MCF 10A (cell line): ENCODE results near the gene DPP3. TPM values are rescaled to one million over a fixed set of nuclear protein-coding genes. Genes with fewer than 3 reads are reported as not detected.

Experiments used
- BruUV-seq: library from RNA; stranded (reverse); fragments of 400-500 nt; replicated peaks from 2 replicates; lab custom pipeline; 2021; lab: Mats Ljungman, UMichigan
- CTCF ChIA-PET: fragments of 300-600 bp; sonication (Branson Sonifier 250); formaldehyde crosslinking; extraction: SDS; loops from one replicate; lab custom pipeline; 2021; ENCODE audit warnings: antibody characterized with exemption, inconsistent platforms; lab: Yijun Ruan, JAX
- POLR2A ChIA-PET: fragments of 300-600, 350-650 bp; sonication (Branson Sonifier 250); formaldehyde crosslinking; extraction: SDS; loops from one replicate; lab custom pipeline; 2020; ENCODE audit warnings: antibody characterized with exemption, inconsistent platforms; lab: Yijun Ruan, JAX
- DNase-seq: peaks from one replicate; pipeline ENCODE4 v3.0.0-alpha.2; 2018; ENCODE audit not compliant: unreplicated experiment
- H3K27ac Mint-ChIP-seq: one replicate; pipeline ENCODE4 v1.8.0; 2022; ENCODE audit warnings: mild to moderate bottlenecking, low read depth, mixed read lengths; ENCODE audit not compliant: unreplicated experiment
- H3K27me3 Mint-ChIP-seq: one replicate; pipeline ENCODE4 v1.8.0; 2022; ENCODE audit warnings: mixed read lengths; ENCODE audit not compliant: insufficient read depth, unreplicated experiment
- H3K36me3 Mint-ChIP-seq: one replicate; pipeline ENCODE4 v1.8.0; 2022; ENCODE audit warnings: mild to moderate bottlenecking, moderate library complexity, mixed read lengths; ENCODE audit not compliant: insufficient read depth, unreplicated experiment
- H3K4me1 Mint-ChIP-seq: one replicate; pipeline ENCODE4 v1.8.0; 2022; ENCODE audit warnings: mixed read lengths; ENCODE audit not compliant: insufficient read depth, unreplicated experiment
- H3K4me3 Mint-ChIP-seq: one replicate; pipeline ENCODE4 v1.8.0; 2022; ENCODE audit warnings: mild to moderate bottlenecking, moderate library complexity, mixed read lengths; ENCODE audit not compliant: unreplicated experiment
- H3K9me3 Mint-ChIP-seq: one replicate; pipeline ENCODE4 v1.8.0; 2022; ENCODE audit warnings: mixed read lengths; ENCODE audit not compliant: unreplicated experiment
- intact Hi-C: fragments of 100-400 bp; cut with micrococcal nuclease; formaldehyde crosslinking; loops from 2 replicates; pipeline ENCODE4 v1.14.1; 2022
- total RNA-seq: library from RNA; stranded (reverse); gene quantifications from 2 replicates; pipeline ENCODE4 v1.2.3, GENCODE V29; 2022
- TF ChIP-seq, protein P1 (sequence below): fragments of 200-600 bp; IDR thresholded peaks from one replicate; pipeline ENCODE4 v1.8.0; 2022; ENCODE audit warnings: antibody characterized with exemption, mild to moderate bottlenecking; ENCODE audit not compliant: unreplicated experiment

The DPP3 gene
- total RNA-seq, 1 experiment from 2014 or later, result 40.9 TPM

DNA sequence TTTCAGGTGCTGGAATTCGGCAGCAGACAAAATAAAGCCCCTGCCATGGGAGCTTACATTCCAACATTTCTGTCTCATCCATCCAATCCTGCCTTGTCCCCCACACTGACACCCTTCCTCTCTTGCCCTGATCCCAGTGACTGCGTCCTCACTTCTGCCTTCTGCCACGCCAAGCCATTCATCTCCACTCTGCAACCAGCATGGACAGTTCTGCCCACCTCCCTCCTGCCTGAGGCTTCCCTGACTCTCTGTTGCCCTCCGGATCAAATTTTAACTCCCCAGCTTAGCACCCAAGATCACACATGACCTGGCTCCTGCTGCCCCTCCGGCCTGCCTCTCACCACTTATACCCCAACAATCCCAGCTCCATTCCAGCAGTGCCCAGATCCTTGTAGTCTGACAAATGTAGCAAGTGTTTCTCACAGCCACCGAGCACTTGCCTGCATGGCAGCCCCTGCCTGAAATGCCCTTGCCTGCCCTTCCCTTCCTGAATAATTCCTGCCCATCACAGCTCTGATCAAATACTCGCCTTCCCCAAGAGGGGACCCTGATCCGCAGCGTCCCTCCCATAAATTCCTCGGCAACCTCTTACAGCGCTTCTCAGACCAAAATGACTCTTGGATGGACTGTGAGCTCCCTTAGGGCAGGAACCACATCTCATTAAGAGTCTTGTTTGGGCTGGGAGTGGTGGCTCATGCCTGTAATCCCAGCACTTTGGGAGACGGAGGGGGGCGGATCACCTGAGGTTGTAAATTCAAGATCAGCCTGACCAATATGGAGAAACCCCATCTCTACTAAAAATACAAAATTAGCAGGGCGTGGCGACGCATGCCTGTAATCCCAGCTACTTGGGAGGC lies 68.8 kb downstream of the DPP3 start:
- DNase-seq, result no peak
- no TSS peak for BruUV-seq
- no peak overlapping the region for H3K4me3 Mint-ChIP-seq
- no peaks in the 10 kb centered on the region for H3K36me3 Mint-ChIP-seq
- no peaks in the 10 kb centered on the region for H3K9me3 Mint-ChIP-seq
- peaks cover 15% of the 10 kb centered on the region for H3K27me3 Mint-ChIP-seq
- no peak overlapping the region for H3K27ac Mint-ChIP-seq
- TF ChIP-seq, protein P1, sequence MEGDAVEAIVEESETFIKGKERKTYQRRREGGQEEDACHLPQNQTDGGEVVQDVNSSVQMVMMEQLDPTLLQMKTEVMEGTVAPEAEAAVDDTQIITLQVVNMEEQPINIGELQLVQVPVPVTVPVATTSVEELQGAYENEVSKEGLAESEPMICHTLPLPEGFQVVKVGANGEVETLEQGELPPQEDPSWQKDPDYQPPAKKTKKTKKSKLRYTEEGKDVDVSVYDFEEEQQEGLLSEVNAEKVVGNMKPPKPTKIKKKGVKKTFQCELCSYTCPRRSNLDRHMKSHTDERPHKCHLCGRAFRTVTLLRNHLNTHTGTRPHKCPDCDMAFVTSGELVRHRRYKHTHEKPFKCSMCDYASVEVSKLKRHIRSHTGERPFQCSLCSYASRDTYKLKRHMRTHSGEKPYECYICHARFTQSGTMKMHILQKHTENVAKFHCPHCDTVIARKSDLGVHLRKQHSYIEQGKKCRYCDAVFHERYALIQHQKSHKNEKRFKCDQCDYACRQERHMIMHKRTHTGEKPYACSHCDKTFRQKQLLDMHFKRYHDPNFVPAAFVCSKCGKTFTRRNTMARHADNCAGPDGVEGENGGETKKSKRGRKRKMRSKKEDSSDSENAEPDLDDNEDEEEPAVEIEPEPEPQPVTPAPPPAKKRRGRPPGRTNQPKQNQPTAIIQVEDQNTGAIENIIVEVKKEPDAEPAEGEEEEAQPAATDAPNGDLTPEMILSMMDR, result no peak
- ChIA-PET CTCF (interaction anchor here (0.8 kb wide), 1 partner anchor 57 kb away, joined by 5 read pairs; no protein-coding TSS in a partner anchor), POLR2A (interaction anchor here (0.6 to 1.2 kb wide), 4 partner anchors 20 to 68 kb away, joined by 3 read pairs; partner anchors contain the start of genes CTSF and RBM14)
- peaks cover 17% of the 10 kb centered on the region for H3K4me1 Mint-ChIP-seq
- intact Hi-C loops, result no loop called here

DNA sequence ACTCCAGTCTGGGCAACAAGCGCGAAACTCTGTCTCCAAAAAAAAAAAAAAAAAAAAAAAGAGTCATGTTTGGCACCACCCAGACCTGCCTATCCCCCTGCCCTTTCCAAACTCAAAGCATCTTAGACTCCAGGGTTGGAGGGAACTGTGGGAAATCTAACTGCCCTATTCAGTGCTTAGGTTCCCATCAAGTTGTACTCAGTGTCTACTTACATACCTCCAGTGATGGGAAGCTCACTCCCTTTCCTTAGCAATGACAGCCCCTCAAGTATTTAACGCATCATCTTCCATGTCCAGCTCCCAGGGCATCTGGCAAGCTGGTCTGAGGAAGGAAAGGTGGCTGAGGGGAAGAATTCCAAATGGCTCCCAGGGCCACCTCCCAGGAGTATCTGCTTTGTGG lies 69.5 kb downstream of the DPP3 start:
- no TSS peak for BruUV-seq
- no peak for DNase-seq
- no peak overlapping the region for H3K27ac Mint-ChIP-seq
- POLR2A ChIA-PET, result interaction anchor here (1.0 to 1.3 kb wide), 4 partner anchors 14 to 67 kb away, joined by 3 to 4 read pairs (median 3); partner anchors contain the start of genes CTSF and RBM14
- H3K4me3 Mint-ChIP-seq, result no peak overlapping the region
- peaks cover 12% of the 10 kb centered on the region for H3K4me1 Mint-ChIP-seq
- H3K36me3 Mint-ChIP-seq, result no peaks in the 10 kb centered on the region
- TF ChIP-seq, protein P1, result no peak
- no peaks in the 10 kb centered on the region for H3K9me3 Mint-ChIP-seq
- peaks cover 15% of the 10 kb centered on the region for H3K27me3 Mint-ChIP-seq
- intact Hi-C loops, result no loop called here
- CTCF ChIA-PET, result interaction anchor here (0.8 kb wide), 1 partner anchor 56 kb away, joined by 5 read pairs; no protein-coding TSS in a partner anchor

DNA sequence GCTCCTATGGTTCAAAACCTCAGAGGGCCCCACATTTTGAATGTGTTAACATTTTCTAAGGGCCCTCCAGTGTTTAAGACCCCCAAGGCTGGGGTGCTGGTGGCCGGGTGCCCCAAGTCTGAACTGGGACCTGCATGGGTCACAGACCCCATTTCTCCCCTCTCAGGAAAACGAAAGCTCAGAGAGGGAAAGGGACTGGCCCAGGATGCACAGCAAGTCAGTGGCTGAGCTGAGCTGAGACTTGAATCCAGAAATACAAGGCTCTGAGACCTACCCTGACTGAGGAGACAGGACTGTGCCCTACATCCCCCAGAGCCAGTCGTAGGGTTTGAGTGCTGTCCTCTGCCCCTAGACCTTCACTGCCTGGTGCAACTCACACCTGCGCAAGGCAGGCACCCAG lies 70.7 kb downstream of the DPP3 start:
- Mint-ChIP-seq H3K27me3 (peaks cover 15% of the 10 kb centered on the region), H3K4me3 (no peak overlapping the region), H3K36me3 (no peaks in the 10 kb centered on the region), H3K4me1 (peaks cover 6% of the 10 kb centered on the region), H3K9me3 (no peaks in the 10 kb centered on the region), H3K27ac (no peak overlapping the region)
- DNase-seq, result no peak
- ChIA-PET CTCF (no interaction called here), POLR2A (interaction anchor here (1.3 kb wide), 1 partner anchor 13 kb away, joined by 3 read pairs; no protein-coding TSS in a partner anchor)
- BruUV-seq, result no TSS peak
- TF ChIP-seq, protein P1, result no peak
- intact Hi-C loops, result no loop called here

DNA sequence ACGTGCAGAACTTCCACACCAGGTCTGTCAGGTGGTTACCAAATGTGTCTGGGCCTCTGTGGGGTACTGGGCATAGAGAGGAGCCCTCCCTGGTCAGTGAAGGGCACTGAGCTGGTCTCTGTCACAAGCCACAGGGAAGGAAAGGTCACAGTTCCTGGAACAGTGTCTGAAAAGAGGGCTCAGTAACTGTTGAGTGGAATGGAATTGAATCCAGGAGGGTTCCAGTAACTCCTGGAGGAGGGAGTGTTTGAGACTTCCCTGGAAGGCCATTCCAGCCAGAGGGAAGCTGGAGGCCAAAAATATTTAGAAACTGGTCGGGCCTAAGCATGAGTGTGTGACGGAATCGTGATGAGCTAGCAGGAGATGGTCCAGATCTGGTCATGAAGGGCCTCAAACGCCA lies 74.4 kb downstream of the DPP3 start:
- TF ChIP-seq, protein P1, result no peak
- POLR2A ChIA-PET, result no interaction called here
- Mint-ChIP-seq H3K36me3 (no peaks in the 10 kb centered on the region), H3K9me3 (no peaks in the 10 kb centered on the region), H3K4me3 (no peak overlapping the region), H3K27ac (no peak overlapping the region), H3K4me1 (no peaks in the 10 kb centered on the region), H3K27me3 (no peaks in the 10 kb centered on the region)
- DNase-seq, result no peak
- BruUV-seq, result no TSS peak
- CTCF ChIA-PET, result no interaction called here
- intact Hi-C loops, result no loop called here
